RCC 7860 (cell line): ENCODE data around the gene TAF1C.

Experiments used
- DNase-seq: peaks from one replicate; pipeline ENCODE4 v3.0.0-alpha.2; 2015; ENCODE audit warnings: low spot score
- FAIRE-seq: peaks from 2 replicates; lab custom pipeline; 2012; peaks lifted over from hg19 to GRCh38; lab: Jason Lieb, UNC

Gene TAF1C

DNA sequence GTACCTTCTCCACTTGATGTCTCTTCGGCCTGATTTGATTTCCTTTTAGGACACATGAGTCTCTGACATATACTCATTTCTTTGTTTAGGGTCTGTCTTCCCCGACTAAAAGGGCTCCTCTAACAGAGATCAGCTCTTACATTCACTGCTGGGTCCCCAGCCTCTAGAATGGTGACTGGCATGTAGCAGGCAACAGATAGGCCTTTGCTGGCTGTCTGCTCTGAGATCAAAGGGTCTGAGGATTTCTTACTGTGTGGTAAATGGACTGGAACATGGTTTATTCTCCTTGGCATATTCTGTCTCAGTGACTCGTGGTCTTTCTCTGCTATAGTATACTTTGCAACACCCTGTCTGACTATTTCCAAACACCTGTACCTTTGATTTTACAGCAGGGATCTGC, 25.1 kb downstream of the TAF1C start:
- FAIRE-seq = no peak
- DNase-seq = no peak

GRCh38 chr16:84161037-84161436, 25.8 kb downstream of the TAF1C start:
- FAIRE-seq (no peak), DNase-seq (no peak)

DNA sequence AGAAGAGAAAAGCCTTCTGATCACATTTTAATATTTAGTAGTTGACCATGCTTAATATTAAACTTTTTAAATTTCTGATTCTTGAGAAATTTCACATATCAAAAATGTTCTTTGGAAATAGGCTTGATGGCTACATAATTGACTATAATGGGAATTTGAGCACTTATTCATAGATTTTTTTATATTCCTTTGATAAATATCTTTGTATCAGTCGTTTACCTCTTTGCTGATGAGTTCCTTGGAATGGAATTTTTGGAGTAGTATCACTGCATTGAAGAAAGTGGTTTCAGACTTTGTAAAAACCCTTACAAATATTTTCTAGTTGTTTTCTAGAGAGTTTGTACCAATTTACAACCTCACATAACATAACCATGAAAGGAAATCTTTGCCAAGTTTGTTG, 27.1 kb downstream of the TAF1C start:
- DNase-seq (no peak), FAIRE-seq (no peak)

DNA sequence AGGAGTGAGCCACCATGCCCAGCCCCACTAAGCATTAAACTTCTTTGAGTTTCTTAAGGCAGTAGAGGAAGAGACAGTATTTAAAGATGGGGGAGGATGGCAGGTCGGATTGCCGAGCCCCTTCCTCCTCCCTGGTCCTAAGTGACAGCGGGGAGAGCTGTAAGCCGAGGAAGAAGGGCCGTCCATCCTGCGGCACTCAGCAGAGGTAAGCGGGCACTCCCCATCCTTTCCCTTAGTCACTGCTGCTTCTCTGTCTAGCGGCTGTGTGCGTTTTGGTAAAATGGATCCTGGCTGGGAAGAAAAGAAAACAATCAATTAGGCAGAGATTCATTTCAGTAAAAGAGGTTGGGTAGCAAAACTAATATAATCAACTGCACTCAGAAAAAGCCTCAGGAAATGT, 27.9 kb downstream of the TAF1C start:
- no peak for FAIRE-seq
- DNase-seq = no peak

DNA sequence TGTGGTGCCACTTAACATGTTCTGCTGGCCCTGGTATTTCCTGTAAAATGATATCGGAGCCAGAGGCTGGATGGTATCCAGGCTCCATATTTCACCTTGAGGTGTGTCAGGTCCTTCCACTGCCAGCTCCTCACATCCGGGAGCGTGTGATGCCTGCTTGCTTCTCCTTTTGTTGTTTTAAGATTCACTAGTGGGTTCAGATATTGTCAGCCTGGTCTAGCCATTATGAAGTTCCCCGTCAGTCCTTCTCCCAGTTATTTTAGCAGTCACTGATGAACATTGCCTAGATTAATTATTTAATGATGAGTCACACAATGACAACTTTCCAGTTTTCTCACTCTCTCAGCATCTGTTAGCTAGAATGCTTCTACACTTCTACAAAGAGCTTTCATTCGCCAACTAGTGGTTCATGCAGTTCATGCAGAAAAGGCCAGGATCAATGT, 30.5 kb downstream of the TAF1C start:
- peak; percentile 27 for DNase-seq
- no peak for FAIRE-seq

- DNase-seq (no peak), FAIRE-seq (no peak)
Observed at GRCh38 chr16:84155771-84156170, 31.1 kb downstream of the TAF1C start.

DNA sequence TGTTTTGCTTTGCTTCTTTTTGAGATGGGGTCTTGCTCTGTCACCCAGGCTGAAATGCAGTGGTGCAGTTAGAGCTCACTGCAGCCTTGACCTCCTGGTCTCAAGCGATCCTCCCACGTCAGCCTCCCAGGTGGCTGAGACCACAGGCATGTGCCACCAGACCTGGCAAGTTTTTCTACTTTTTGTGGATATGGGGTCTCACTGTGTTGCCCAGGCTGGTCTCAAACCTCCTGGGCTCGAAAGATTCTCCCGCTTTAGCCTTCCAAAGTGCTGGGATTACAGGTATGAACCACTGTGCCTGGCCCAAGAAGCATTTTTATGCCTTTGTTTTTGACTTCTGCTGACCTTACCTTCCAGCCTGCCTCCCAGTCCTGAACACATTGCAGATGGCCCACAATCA, 31.6 kb downstream of the TAF1C start:
- DNase-seq (no peak), FAIRE-seq (no peak)

DNA sequence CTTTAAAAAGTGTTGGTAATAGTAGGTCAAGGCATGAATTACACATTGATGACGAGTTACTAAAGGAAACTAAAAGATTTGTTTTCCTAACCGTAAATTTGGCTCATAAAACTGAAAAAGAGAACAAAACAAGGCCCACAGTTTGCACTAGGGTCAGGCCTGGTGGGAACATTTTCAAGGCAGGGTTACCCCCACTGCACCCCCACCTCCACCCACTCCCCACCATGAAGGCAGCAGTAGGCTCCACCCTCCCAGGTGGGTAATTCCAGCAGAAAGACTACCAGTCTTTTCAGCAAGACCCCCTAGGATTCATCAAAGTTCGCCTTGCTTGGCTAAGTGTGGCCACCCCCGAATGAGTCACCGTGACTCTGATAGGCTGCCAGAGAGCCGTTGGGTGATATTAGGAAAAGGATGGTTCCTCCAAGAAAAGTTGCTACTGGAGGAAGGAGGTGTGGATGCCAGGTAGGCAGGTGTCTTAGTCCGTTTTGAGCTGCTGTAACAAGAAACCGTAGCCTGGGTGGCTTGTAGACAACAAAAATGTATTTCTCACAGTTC, 33.1 kb downstream of the TAF1C start:
- no peak for FAIRE-seq
- DNase-seq = no peak

- DNase-seq = no peak
- FAIRE-seq = no peak
Observed at GRCh38 chr16:84150926-84151325, 35.9 kb downstream of the TAF1C start.

DNA sequence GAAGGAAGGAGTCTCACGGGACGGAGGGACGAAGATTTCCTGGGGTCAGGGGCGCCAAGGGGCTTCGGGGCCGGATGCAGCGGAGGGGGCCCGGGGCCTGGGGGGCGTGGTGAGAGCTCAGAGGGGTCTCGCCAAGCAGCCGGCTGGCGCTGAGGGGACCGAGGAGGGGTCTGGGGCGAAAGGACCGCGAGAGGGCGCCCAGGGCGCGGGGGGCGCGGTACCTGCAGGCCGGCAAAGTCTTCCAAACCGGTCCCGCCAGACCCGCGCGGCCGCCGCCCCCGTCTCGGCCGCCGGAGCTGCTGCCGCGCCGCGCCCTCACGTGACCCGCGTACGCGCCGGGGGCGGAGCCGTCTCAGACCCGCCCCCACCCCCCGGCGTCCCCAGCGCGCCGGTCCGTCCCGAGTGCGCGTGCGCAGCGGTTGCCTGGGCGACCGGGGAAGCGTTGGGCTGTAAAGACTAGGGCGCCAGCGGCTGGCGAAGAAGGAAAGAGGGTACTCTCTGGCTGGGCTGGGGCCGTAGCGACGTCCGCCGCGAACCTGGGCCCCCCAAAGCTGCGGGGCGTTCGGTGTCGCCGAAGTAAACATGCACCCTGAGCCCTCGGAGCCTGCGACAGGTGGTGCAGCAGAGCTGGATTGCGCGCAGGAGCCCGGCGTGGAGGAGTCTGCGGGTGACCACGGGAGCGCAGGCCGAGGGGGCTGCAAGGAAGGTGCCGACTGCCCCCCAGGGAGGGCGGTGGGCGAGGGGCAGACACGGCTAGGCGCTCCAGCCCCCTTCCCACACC, 41.8 kb downstream of the TAF1C start, which contains the start of the genes DNAAF1 and HSDL1:
Gene DNAAF1 (plus strand): TSS at position 450 of the 781 bp plus-strand sequence. CDS start 133 bp downstream, at position 583.
Gene HSDL1 (minus strand): TSS at position 319 of the 781 bp plus-strand sequence. CDS start 13,856 bp downstream, outside the sequence.
- no peak for FAIRE-seq
- peak; percentile 55 for DNase-seq

- FAIRE-seq = no peak
- DNase-seq = no peak
Observed at GRCh38 chr16:84144209-84144858, 42.5 kb downstream of the TAF1C start.

- DNase-seq = no peak
- FAIRE-seq = no peak
Observed at GRCh38 chr16:84143784-84144199, 43.1 kb downstream of the TAF1C start.

- FAIRE-seq (no peak), DNase-seq (no peak)
Observed at GRCh38 chr16:84143081-84143480, 43.8 kb downstream of the TAF1C start.

- FAIRE-seq = no peak
Observed at GRCh38 chr16:84141143-84141670, 45.6 kb downstream of the TAF1C start.

GRCh38 chr16:84139628-84140258, 47.1 kb downstream of the TAF1C start:
- no peak for DNase-seq
- FAIRE-seq = no peak

More at GRCh38 chr16:84141143-84141670, 45.6 kb downstream of the TAF1C start:
- no peak for DNase-seq

- no peak for FAIRE-seq
- no peak for DNase-seq
Observed at GRCh38 chr16:84138824-84139627, 47.8 kb downstream of the TAF1C start.

- FAIRE-seq (no peak), DNase-seq (no peak)
Observed at GRCh38 chr16:84138500-84138823, 48.4 kb downstream of the TAF1C start.

DNA sequence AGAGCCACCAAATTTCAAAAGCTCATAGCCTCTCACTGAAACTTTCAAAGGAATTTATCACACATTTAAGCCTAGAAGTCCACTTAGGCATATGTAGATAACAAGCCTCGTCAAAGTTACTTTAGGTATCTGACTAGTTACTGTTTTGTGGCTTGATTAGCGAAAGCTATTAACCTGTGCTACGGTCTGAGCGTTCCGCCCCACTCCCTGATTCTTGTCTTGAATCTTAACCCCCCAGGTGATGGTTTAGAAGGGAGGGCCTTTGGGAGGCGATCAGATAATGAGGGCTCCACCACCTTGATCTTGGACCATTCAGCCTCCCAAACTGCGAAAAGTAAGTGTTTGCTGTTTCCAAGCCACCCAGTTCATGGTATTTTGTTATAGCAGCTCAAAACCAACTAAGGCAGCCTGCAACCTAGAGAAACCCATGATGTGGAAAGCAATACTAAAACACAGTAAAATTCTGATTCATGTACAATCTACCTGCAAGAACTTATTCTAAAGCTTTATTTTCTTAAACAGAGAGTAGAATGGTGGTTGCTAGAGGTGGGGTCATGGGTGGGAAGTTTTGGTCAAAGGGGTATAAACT, 49.0 kb downstream of the TAF1C start:
- FAIRE-seq = no peak
- no peak for DNase-seq

- FAIRE-seq (no peak), DNase-seq (no peak)
Observed at GRCh38 chr16:84137287-84137686, 49.6 kb downstream of the TAF1C start.
